Measurements from ENCODE around the gene FEM1A.
"Not testable (repeated sequence)": the region's sequence is repeated elsewhere in the genome, so short reads cannot be mapped to it uniquely, and the experiment has no call there.

Gene FEM1A

GRCh38 chr19:4775627-4776152 lies 15.8 kb upstream of the FEM1A start:
- DNase-seq = no peak

- DNase-seq = no peak
Observed at GRCh38 chr19:4776436-4777211, 14.9 kb upstream of the FEM1A start.

- not testable (repeated sequence) for DNase-seq
Observed at GRCh38 chr19:4778124-4778523, 13.4 kb upstream of the FEM1A start.

DNA sequence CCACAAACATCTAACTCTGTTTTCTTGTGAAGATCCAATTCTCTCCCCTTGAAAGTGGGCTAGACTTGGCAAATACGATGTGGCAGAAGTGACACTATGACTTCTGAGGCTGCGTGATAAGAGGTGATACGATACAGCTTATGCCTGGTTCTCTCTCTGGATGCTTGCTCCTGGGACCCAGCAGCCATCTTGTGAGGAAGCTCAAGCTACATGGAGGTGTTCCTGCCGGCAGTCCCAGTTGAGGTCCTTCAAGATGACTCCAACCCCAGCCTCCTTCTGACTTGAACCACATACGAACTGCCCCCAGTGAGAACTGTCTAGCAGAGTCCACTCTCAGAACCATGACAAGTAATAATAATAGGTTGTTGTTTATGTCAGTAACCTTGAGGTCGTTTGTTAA lies 10.7 kb upstream of the FEM1A start:
- no peak for DNase-seq

GRCh38 chr19:4781801-4782200 lies 9.7 kb upstream of the FEM1A start:
- DNase-seq = no peak

- not testable (repeated sequence) for DNase-seq
Observed at GRCh38 chr19:4786412-4787016, 5.0 kb upstream of the FEM1A start.

DNA sequence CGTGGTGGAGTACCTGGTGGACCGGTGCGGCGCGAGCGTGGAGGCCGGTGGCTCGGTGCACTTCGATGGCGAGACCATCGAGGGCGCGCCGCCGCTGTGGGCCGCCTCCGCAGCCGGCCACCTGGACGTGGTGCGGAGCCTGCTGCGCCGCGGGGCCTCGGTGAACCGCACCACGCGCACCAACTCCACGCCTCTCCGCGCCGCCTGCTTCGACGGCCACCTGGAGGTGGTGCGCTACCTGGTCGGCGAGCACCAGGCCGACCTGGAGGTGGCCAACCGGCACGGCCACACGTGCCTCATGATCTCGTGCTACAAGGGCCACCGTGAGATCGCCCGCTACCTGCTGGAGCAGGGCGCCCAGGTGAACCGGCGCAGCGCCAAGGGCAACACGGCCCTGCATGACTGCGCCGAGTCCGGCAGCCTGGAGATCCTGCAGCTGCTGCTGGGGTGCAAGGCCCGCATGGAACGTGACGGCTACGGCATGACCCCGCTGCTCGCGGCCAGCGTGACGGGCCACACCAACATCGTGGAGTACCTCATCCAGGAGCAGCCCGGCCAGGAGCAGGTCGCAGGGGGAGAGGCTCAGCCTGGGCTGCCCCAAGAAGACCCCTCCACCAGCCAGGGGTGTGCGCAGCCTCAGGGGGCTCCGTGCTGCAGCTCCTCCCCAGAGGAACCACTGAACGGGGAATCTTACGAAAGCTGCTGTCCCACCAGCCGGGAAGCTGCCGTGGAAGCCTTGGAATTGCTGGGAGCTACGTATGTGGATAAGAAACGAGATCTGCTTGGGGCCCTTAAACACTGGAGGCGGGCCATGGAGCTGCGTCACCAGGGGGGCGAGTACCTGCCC lies 708 bp downstream of the FEM1A start:
- not testable (repeated sequence) for DNase-seq

DNA sequence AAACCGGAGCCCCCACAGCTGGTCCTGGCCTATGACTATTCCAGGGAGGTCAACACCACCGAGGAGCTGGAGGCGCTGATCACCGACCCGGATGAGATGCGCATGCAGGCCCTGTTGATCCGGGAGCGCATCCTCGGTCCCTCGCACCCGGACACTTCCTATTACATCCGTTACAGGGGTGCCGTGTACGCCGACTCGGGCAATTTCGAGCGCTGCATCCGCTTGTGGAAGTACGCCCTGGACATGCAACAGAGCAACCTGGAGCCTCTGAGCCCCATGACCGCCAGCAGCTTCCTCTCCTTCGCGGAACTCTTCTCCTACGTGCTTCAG lies 1.3 kb downstream of the FEM1A start:
- DNase-seq = not testable (repeated sequence)

GRCh38 chr19:4793278-4793677 lies 1.7 kb downstream of the FEM1A start:
- not testable (repeated sequence) for DNase-seq

- no peak for DNase-seq
Observed at GRCh38 chr19:4794971-4795370, 3.4 kb downstream of the FEM1A start.

DNA sequence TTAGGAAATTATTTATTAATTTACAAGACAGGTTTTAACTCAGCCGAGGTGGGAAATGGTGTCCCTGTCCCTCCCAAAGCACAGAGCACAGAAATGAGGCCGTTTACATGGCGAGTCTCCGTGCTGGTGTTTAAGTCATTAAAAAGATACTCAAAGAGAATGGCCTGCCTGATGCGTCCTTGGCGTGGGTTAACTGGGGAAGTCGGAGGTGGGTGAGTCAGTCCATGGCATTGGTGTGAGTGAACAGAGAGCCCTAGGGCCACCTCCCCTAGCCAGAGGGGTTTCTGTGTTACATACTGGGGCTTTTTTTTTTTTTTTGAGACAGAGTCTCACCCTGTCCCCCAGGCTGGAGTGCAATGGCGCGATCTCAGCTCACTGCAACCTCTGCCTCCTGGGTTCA lies 3.9 kb downstream of the FEM1A start:
- no peak for DNase-seq

- DNase-seq = no peak
Observed at GRCh38 chr19:4800591-4801081, 9.1 kb downstream of the FEM1A start.

DNA sequence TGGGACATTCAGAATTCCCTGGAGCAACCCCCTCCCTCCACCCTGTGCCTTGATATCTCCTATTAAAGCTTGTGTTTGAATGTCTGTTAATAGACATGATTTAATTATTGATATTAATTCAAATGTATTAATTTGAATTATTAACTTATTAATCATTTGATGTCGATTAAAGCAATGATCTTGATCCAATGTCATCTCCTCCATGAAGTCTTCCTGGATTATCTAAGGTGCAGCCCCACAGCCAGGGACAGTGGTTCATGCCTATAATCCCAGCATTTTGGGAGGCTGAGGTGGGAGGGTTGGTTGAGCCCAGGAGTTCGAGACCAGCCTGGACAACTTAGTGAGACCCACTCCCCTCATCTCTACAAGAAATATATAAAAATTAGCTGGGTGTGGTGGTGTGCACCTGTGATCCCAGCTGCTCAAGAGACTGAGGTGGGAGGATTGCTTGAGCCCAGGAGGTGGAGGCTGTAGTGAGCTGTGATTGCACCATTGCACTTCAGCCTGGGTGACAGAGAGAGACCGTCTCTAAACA lies 9.6 kb downstream of the FEM1A start:
- no peak for DNase-seq

DNA sequence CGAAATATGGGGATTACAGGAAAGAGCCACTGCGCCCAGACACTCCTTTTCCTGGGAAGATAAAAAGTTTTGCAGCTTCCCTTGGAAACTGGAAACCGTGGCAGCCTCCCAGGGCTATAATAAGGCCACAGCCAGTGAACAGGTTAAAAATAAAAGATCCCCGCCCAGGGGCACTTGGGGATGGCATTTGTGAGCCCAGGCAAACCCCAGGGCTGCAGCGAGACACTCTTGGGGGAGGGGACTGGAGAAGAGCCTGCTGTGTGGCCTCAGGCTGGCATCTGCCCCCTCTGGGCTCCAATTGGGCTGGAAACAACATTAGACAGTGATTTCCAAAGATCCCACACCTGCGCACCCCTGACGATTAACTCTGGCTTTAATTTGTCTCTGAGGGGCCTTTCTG lies 11.2 kb downstream of the FEM1A start:
- DNase-seq = no peak

- no peak for DNase-seq
Observed at GRCh38 chr19:4803736-4804695, 12.5 kb downstream of the FEM1A start.

- not testable (repeated sequence) for DNase-seq
Observed at GRCh38 chr19:4805140-4805539, 13.6 kb downstream of the FEM1A start.

DNA sequence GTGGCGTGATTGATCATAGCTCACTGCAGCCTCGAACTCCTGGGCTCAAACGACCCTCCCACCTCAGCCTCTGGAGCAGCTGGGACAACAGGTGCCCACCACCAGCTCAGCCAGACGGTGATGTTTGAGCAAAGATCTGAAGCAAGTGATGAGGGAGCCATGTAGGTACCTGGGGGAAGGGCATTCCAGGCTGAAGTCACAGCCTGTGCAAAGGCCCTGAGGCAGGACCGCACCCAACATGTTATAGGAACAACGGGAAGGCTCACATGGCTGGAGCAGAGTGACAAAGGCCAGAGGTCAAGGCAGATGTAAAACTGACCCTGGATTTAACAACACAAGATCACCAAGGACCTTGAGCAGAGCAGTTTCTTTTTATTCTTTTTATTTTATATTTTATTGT lies 14.8 kb downstream of the FEM1A start:
- DNase-seq = no peak

- no peak for DNase-seq
Observed at GRCh38 chr19:4807188-4807587, 15.7 kb downstream of the FEM1A start.

- DNase-seq = peak; percentile 7
Observed at GRCh38 chr19:4811328-4812131, 20.0 kb downstream of the FEM1A start.

DNA sequence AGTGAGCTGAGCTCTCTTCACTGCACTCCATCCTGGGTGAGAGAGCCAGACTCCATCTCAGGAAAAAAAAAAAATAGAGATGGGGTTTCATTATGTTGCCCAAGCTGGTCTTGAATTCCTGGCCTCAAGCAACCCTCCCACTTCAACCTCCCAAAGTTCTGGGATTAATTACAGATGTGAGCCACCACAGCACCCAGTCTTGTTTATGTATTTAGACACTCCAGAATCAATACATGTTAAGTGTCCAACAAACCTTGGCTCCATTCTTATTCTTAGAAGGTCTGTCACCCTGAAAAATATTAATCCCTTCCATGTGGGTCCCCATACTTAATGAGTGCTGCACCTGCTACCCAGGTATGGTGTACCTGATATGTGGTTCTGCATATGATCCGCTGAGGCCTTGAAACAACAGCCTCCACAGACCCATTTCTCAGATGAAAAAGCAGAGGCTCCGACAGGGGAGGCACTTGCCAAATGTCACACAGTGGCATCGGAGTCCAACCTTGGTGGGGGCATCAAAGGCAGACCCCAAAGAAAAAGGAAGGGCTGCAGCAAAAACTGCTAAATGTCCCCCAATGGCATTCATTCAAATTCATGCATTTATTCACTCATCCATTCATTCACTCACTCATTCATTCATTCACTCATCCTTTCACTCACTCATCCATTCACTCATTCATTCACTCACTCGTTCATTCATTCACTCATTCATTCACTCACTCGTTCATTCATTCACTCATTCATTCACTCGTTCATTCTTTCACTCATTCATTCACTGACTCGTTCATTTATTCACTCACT lies 23.3 kb downstream of the FEM1A start:
- no peak for DNase-seq

Data from NCI-H2029 treated with DMSO at 0.1 percent for 48 hours (cell line).